Measurements from ENCODE around the gene RASL12.
"Not testable (repeated sequence)": the region's sequence is repeated elsewhere in the genome, so short reads cannot be mapped to it uniquely, and the experiment has no call there.

Gene RASL12

GRCh38 chr15:65091946-65092770 is 24.4 kb upstream of the RASL12 start:
- DNase-seq = no peak

- DNase-seq = no peak
Observed at GRCh38 chr15:65089206-65089824, 21.5 kb upstream of the RASL12 start.

DNA sequence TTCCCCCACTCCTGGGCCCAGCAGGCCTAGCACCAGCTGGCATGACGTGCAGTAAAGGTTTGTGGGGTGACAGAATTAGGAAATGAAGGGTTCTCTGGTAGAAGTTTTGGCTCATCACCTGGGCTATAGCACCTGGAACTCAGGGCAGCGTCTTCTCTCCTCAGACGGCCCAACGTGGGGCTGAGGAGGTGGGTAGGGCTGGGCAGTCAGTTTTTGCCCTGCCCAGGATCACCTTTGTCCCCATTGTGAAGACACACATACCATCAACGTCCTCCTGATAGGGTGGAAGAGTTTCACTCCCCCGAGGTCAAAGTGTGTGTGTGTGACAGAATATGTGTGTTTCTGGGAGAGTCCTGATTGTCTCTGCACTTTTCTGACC is 20.8 kb upstream of the RASL12 start:
- no peak for DNase-seq

- DNase-seq = no peak
Observed at GRCh38 chr15:65087873-65088642, 20.3 kb upstream of the RASL12 start.

DNA sequence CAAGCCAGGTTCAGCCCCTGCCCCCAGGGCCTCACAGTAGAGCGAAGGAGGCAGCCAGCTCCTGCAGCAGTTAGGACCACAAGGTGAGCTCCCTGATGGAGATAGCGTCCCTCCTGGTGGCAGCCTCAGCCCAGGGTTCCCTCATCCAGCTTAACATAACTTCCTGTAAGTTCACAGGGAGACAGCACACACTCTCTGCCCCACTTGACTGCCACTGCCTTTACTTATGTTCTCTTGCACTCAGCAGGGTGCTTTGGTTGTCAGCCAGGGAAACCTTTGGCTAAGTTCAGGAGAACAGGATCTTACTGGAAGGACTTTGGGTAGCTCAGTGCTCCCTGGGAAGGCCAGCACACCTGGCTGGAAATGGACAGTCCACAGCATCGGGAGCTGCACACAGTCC is 19.6 kb upstream of the RASL12 start:
- DNase-seq = no peak

DNA sequence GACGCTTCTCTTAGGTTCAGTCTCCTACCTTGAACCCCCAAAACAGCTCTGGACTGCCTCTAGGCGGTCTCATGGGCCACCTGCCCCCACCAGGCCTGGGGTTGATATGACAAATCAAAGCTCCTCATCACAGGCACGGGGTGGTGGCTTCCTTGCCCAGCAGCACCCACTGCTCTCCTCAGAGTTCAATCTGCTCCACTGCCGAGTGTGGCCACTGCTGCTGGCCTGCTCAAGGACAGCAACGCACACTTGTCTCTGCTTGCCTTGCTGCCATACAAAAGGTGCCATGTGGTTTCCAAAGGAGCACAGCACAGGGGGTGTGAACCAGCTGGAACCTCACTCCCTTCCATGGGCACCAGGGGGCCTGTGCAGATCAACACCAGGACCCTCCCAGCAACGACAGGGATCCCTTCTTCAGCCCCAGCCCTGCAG is 18.9 kb upstream of the RASL12 start:
- no peak for DNase-seq

GRCh38 chr15:65085990-65086679 is 18.3 kb upstream of the RASL12 start:
- no peak for DNase-seq

DNA sequence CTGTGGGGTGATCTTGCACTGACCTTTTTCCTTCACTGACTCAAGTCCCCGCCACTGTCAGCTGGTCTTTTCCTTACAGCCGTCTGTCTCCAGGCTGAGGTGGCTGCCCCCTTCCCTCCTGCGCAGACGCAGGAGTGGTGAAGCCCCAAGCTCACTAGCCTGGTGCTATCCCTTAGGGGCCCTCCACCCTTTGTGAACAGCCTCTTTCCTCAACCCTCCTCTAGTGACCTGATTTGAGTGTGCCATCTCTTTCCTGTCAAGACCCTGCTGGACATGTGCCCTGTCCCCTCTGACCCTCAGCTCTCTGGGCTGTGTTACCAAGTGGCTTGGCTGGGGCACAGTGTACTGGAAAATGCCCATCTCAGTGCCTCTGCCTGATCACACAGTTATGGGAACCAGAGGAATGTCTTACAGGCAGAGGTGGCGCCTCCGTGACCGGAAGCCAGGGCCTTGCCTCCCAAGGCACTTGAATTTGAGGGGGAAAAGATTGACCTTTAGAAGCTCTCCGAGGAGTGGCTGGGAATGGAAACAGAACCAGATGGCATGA is 17.5 kb upstream of the RASL12 start:
- no peak for DNase-seq

- no peak for DNase-seq
Observed at GRCh38 chr15:65084500-65085206, 16.9 kb upstream of the RASL12 start.

GRCh38 chr15:65083262-65083701 is 15.5 kb upstream of the RASL12 start:
- DNase-seq = no peak

GRCh38 chr15:65082303-65082953 is 14.6 kb upstream of the RASL12 start:
- no peak for DNase-seq

GRCh38 chr15:65081758-65082157 is 14.0 kb upstream of the RASL12 start:
- no peak for DNase-seq

DNA sequence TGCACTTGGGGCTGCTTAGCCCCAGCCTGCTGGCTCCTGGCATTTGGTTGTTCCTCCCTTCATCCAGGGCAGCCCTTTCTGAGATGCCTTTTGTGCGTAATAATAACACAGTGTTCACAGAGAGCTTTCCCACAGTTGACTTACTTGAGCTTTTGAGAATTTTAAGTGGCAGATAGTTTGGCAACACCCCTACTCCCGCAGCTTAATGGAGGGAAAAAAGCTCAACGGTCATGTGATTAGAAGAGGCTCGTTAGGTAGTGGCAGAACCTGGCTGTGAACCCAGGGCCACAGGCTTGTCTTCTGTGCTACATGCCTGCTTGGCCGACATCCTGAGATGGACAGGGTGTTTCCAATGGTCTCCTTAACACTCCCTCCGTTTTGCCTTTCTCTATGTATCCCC is 13.5 kb upstream of the RASL12 start:
- no peak for DNase-seq

GRCh38 chr15:65079580-65079979 is 11.8 kb upstream of the RASL12 start:
- DNase-seq = no peak

DNA sequence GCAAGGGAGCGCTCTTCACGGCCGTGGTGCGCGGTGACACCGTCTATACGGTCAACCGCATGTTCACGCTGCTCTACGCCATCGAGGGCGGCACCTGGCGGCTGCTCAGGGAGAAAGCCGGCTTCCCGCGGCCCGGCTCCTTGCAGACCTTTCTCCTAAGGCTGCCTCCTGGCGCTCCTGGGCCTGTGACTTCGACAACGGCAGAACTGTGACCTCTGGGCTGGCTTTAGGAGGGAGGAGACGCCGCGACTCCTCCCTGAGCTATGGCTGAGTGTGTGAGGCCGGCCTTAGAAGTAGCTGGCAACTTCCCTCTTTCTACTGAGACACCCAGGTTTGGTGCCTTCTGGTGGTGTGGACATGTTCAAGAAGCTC is 10.2 kb upstream of the RASL12 start:
- no peak for DNase-seq

GRCh38 chr15:65077291-65077980 is 9.6 kb upstream of the RASL12 start:
- no peak for DNase-seq

GRCh38 chr15:65076486-65077290 is 8.9 kb upstream of the RASL12 start, which contains the start of gene KBTBD13:
KBTBD13 (plus strand) TSS chr15:65076746; CDS start chr15:65076816, 70 bp downstream.
- no peak for DNase-seq

DNA sequence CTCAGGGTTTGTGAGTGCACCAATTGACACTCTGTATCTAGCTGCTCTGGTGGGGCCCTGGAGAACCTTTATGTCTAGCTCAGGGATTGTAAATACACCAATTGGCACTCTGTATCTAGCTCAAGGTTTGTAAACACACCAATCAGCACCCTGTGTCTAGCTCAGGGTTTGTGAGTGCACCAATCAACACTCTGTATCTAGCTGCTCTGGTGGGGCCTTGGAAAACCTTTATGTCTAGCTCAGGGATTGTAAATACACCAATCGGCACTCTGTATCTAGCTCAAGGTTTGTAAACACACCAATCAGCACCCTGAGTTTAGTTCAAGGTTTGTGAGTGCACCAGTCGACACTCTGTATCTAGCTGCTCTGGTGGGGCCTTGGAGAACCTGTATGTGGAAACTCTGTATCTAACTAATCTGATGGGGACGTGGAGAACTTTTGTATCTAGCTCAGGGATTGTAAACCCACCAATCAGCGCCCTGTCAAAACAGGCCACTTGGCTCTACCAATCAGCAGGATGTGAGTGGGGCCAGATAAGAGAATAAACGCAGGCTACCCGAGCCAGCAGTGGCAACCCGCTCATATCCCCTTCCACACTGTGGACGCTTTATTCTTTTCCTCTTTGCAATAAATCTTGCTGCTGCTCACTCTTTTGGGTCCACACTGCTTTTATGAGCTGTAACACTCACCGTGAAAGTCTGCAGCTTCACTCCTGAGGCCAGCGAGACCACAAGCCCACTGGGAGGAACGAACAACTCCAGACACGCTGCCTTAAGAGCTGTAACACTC is 8.0 kb upstream of the RASL12 start:
- not testable (repeated sequence) for DNase-seq

GRCh38 chr15:65074946-65075345 is 7.2 kb upstream of the RASL12 start:
- not testable (repeated sequence) for DNase-seq
